ENCODE measurements around the gene ZIC4. TPM values are rescaled to one million over a fixed set of nuclear protein-coding genes. Genes with fewer than 3 reads are reported as not detected.

The ZIC4 gene
- total RNA-seq, 1 experiment from 2014 or later = 0.87 TPM

DNA sequence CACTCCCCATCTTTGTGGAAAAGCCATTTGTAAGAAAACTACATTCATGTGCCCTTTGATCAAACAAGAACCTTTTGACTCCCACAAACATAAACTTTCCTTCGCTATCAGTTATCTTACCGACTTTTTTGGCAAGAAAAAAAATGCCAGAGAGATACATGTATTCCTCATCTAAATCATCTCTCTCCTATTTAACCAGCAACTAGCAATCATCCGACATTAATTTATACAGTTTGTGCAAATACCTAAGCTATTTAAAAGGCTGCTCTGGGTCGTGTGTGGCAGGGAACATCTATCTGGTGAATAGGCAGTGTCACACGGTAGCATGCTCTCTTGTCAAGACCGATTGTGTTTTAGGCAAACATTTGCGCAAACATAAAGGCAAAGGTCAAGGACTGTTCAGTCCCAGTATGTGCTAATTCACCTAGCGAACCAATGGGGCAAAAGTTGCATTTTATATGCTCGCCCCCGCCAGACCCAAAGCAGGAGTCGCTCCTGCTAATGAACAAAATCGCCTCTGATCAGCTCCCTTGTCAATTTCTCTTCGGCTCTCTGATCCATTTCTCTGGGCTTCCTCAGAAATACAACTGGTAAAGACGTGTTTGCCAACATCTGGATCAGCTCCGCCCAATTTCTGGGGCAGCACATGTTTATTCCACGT is 37.7 kb downstream of the ZIC4 start:
- Histone ChIP-seq H3K27ac (no peak overlapping the region), H3K27me3 (no peaks in the 10 kb centered on the region)

DNA sequence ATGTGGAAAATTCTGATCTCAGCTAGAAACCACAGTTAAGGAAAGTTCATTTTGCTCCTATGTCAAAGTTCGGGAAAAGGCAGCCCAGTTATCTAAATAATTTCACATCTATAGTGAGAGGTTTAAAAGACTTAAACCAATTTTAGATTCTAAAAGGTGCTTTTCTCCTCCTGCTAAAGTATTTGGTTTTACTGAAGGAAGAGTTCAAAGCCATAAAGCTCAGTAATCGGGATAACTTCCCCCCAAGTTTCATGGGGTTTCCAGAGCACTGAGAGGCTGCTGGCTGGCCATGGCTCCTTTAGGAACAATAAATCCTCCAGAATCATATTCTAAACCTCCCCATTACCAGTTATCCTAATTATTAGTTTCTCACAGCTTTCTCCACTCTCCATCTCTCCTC is 38.2 kb downstream of the ZIC4 start:
- H3K27me3 ChIP-seq = no peaks in the 10 kb centered on the region
- H3K4me1 ChIP-seq = no peaks in the 10 kb centered on the region
- no peaks in the 10 kb centered on the region for H3K36me3 ChIP-seq
- H3K4me3 ChIP-seq = no peak overlapping the region
- no peaks in the 10 kb centered on the region; the same call in 1 of the 2 replicates for H3K9me3 ChIP-seq (replicated peaks)
- H3K27ac ChIP-seq = no peak overlapping the region
- no peak for DNase-seq

More for the DNA sequence above, 37.7 kb downstream of the ZIC4 start:
- Histone ChIP-seq H3K9me3 (replicated peaks) (no peaks in the 10 kb centered on the region; the same call in 1 of the 2 replicates), H3K4me3 (no peak overlapping the region), H3K36me3 (no peaks in the 10 kb centered on the region), H3K4me1 (no peaks in the 10 kb centered on the region)
- no peak for DNase-seq

DNA sequence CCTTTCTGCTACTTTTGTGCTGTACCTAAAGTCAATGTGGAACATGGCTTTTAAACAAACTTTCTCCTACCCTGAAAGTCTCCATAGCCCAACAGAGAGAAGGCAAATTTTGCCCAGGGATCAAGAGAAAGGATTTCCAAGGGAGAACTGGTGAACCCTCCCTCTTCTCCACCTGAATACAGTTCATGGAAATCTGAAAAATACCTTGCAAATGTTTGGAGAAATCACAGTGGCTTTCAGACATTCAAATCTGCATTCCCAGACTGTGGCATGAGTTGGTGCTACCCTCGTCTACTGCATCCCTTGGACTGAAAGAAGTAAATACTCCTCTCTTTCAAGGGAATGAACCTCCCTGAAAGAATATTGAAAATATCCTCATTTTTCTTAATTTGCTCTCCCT is 38.7 kb downstream of the ZIC4 start:
- Histone ChIP-seq H3K9me3 (replicated peaks) (no peaks in the 10 kb centered on the region; the same call in 1 of the 2 replicates), H3K27me3 (no peaks in the 10 kb centered on the region), H3K4me1 (no peaks in the 10 kb centered on the region), H3K4me3 (no peak overlapping the region), H3K27ac (no peak overlapping the region), H3K36me3 (no peaks in the 10 kb centered on the region)
- DNase-seq = no peak

DNA sequence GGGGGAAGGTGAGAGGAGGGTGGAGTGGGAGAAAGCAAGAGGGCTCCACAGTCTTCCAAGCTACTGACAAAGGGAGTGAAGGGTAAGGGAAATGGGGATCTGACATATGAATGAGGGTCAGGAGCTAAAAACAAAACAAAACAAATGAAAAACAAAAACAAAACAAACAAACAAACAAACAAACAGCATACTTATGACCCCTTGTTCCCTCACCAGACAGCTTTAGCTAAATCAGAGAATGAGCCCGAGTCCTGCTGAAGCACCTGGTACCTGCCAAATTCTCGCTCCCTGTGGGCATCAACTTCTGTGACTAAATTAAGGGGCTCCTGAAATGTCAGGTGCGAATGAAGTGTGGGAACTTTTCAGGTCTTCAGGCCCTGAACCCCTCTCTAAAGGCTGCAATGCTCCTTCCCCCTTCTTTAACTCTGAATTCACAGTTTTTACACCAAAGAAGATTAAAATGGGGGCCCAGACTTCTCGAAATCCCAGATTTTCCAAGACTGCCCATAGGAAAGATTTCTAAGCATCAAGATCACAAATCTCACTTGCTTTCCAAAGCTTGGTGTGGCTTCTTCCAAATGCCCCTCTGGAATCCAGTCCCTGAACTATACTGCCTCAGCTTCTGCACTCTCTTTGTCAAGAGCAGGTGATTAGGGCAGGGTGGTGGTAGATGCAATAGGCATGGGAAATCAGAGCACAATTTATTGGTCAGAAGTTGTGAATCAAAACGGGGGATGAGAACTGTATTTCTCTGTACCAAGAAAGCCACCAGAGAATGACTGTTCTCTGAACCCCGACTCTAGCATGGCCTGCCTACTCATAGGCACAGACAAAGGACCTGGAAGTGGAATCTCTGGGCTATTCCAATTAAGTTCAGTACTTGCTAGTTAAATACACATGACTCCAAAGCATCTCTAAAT is 40.9 kb downstream of the ZIC4 start:
- Histone ChIP-seq H3K36me3 (no peaks in the 10 kb centered on the region), H3K4me1 (no peaks in the 10 kb centered on the region), H3K27ac (no peak overlapping the region), H3K4me3 (no peak overlapping the region), H3K9me3 (replicated peaks) (no peaks in the 10 kb centered on the region; the same call in 1 of the 2 replicates), H3K27me3 (no peaks in the 10 kb centered on the region)
- no peak for DNase-seq

DNA sequence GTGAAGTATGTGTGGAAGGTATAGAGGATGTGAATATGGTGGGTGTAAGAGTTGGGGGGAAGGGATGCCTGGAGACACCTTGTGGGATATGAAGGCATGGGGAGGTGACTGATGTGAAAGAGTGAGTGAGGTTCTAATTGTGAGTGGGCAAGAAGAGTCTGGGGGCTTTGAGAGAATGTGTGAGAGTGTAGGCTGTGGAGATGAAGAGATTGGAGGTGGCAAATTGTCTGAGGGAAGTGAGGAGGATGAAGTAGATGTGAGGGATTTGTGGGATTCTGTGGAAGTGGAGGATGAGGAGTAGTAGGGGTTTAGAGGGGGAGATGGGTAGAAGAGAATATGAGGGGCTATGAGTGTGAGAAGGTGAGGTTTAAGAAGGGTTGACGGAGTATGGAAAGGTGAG is 41.6 kb downstream of the ZIC4 start:
- H3K4me1 ChIP-seq = no peaks in the 10 kb centered on the region
- H3K27me3 ChIP-seq = no peaks in the 10 kb centered on the region
- DNase-seq = no peak
- H3K36me3 ChIP-seq = no peaks in the 10 kb centered on the region
- H3K27ac ChIP-seq = no peak overlapping the region
- H3K9me3 ChIP-seq (replicated peaks) = no peaks in the 10 kb centered on the region
- no peak overlapping the region for H3K4me3 ChIP-seq

DNA sequence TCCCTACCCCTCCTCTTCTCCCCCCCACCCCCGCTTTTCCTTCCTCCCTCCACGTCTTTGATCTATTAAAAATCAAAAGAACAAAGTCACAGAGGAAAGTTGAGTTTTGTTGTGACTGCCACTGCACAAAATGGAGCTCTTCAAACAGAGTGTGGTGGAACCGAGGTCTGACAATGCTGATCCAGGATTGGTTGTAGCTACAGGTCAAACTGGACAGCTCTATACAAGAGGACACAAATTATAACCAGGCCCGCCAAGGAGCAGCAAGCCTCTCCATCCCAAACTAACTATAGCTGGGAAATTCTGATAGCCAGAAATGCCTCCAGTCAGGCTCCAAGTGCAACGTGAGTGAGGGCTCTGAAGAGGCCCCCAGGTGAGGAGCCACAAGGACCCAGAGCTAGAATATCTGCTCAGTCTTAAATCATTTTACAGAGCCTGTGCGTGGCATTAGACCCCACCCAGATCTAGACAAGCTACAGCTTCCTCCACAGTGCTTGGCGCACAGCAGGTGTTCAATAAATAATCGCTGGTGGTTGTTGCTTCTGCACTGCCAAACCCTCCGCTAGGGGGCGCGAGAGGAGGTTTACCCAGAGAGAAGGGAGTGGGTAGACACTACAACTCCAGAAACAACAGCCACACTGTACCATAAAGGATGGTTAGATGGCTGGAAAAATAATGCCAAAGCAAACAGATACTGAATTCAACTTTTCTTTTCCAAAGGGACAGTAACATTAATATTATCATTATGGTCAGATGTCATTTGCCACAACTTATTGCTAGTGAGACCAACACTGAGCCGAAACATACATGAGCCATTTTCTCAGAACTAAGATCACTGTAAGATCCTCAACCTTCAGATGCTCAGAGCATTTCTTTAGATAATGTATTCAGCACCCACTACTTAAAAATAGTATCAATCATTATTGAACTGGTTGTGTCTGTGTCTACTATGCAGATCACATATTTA is 44.6 kb downstream of the ZIC4 start:
- Histone ChIP-seq H3K4me1 (no peaks in the 10 kb centered on the region), H3K27me3 (no peaks in the 10 kb centered on the region), H3K36me3 (no peaks in the 10 kb centered on the region), H3K9me3 (replicated peaks) (no peaks in the 10 kb centered on the region), H3K27ac (no peak overlapping the region), H3K4me3 (no peak overlapping the region)
- peak; percentile 38 to 51 for DNase-seq

DNA sequence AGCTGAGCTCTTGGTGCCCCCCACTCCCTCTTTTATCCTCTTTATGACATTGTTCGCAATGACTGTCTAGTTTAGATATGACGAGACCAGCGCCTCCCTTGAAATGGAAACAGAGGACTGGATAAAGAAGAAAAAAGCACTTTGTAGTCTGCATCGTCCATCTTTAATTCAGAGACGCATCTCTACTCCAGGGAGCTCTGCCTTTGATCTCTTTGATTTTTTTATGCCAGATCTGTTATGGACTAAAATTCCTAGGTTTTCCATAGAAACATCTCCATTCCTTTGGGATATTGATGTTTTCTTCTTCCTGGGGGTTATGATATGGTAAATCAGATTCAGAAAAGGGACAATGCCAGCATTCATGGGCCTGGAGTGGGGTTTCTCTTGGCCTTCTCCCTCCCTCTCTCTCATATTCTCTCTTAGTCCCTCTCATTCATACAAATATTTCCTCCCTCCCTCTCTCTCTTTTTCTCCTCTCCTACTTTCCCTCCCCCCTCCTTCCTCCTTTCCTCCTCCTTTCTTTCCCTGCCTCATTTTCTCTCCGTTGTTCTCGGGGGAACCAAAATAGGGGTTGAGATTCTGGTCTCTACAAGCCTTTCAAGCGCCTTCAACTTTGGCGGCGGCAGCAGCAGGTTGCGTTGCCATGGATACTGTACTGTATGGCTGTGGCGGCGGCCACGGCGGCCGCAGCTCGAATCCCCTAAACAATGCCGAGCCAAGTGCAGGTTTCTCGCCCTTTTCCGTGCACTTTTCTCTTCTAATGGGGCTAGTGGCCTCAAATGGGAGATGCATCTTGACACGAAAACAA is 45.5 kb downstream of the ZIC4 start:
- no peak for DNase-seq
- H3K4me3 ChIP-seq = no peak overlapping the region
- no peaks in the 10 kb centered on the region for H3K4me1 ChIP-seq
- no peaks in the 10 kb centered on the region for H3K9me3 ChIP-seq (replicated peaks)
- H3K36me3 ChIP-seq = no peaks in the 10 kb centered on the region
- H3K27ac ChIP-seq = no peak overlapping the region
- no peaks in the 10 kb centered on the region for H3K27me3 ChIP-seq

DNA sequence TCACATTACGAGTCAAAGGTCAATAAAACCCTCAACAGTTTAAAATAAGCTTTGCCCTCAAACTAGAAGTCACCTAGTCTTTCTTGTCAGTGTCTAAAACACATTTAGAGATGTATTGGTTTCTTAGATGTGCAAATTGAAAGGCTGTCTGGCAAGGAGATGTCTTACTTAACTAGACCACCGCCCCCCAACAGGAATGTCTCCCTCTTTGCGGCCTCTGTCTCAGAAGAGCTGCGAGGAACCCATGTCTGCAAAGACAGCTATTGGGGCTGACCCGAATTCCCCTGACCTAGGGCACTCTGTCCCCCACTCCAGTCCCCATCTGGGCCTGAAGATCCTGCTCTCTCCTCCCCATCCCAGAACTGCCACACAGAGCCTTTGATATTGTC is 46.3 kb downstream of the ZIC4 start:
- Histone ChIP-seq H3K27ac (no peak overlapping the region), H3K4me1 (no peaks in the 10 kb centered on the region), H3K9me3 (replicated peaks) (no peaks in the 10 kb centered on the region), H3K27me3 (no peaks in the 10 kb centered on the region), H3K4me3 (no peak overlapping the region), H3K36me3 (no peaks in the 10 kb centered on the region)
- no peak for DNase-seq

DNA sequence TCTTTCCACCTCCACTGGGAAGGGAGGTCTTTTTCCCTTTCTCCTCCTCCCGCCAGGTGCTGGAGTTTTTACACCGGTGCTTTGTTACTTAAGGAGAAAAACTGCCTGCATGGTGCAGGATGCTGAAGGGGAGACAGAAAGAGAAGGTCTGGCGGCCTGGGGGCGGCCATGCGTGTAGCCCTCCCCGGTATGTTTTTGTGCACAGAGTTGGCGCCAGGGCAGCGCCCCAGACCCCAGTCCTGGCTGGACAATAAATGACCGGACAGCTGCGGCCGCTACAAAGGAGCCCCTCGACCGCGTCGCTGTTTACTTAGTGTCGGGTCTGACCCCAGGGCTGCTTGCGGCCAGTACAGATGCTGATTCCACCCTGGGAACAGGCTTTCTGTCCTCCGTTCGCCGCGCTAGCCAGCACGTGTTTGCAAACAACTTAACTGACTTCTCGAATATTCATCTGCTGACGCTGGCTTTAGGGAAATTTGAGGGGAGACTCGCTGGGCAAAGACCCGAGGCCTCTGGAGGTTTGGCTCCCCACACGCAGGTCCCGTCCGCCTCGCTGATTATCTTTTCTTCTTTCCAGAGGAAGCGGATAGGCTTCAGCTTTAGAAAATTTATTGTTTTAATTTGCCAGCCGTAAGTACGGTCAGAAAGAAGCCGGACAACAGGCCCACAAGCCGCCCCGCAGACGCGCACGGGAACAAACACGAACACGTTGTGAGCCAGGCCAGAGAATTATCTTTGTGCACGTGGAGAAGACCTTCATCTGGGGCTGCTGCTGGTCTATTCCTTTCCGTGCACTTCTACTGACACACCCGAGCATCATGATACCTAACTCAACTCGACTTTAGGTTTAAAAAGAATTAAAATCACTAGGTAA is 46.9 kb downstream of the ZIC4 start:
- DNase-seq = no peak
- H3K27me3 ChIP-seq = no peaks in the 10 kb centered on the region

DNA sequence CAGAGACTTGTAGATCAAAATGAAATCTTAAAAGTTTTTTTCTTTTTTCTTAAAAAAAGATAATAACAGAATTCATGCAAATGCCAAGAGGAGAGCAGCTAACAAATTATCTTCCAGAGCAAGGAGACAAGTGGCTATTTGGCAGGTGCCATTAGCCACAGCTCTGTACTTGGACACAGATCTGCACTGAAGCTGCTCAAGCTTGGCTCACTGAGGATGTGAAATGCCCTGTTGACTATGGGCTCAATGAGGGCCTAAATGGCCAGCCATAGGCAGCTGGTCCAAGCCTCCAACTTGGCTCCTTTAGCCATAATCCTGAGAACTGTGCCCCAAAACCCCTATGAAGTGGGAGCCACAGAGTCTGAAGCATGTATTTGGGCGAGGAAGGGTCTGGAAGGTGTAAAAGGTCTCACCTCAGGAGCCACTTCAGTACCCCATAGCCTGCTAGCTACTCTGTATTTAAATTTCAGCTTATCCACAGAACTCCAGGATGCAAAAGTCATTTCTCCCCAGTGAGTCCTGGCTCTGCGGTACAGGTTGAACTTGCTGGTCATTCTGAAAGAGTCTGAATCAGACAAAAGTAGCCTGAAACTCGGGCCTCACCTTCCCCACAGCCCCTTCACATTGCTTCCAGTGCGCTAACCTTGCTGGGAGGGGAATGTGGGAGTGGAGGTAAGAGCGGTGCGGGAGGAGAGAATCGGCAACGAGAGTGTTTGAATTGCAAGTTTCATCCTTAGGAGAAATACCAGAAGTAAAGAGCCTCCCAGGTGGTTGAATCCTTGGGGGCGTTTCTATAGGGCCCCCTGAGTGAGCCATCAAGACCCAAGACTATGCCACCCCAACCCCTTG is 48.0 kb downstream of the ZIC4 start:
- no peak for DNase-seq
- no peaks in the 10 kb centered on the region for H3K27me3 ChIP-seq
- no peaks in the 10 kb centered on the region for H3K9me3 ChIP-seq (replicated peaks)
- H3K36me3 ChIP-seq = no peaks in the 10 kb centered on the region
- H3K27ac ChIP-seq = no peak overlapping the region
- H3K4me1 ChIP-seq = no peaks in the 10 kb centered on the region
- H3K4me3 ChIP-seq = no peak overlapping the region

More for the DNA sequence above, 46.9 kb downstream of the ZIC4 start:
- H3K36me3 ChIP-seq = no peaks in the 10 kb centered on the region
- H3K4me1 ChIP-seq = no peaks in the 10 kb centered on the region
- H3K9me3 ChIP-seq (replicated peaks) = no peaks in the 10 kb centered on the region
- H3K27ac ChIP-seq = no peak overlapping the region
- no peak overlapping the region for H3K4me3 ChIP-seq

DNA sequence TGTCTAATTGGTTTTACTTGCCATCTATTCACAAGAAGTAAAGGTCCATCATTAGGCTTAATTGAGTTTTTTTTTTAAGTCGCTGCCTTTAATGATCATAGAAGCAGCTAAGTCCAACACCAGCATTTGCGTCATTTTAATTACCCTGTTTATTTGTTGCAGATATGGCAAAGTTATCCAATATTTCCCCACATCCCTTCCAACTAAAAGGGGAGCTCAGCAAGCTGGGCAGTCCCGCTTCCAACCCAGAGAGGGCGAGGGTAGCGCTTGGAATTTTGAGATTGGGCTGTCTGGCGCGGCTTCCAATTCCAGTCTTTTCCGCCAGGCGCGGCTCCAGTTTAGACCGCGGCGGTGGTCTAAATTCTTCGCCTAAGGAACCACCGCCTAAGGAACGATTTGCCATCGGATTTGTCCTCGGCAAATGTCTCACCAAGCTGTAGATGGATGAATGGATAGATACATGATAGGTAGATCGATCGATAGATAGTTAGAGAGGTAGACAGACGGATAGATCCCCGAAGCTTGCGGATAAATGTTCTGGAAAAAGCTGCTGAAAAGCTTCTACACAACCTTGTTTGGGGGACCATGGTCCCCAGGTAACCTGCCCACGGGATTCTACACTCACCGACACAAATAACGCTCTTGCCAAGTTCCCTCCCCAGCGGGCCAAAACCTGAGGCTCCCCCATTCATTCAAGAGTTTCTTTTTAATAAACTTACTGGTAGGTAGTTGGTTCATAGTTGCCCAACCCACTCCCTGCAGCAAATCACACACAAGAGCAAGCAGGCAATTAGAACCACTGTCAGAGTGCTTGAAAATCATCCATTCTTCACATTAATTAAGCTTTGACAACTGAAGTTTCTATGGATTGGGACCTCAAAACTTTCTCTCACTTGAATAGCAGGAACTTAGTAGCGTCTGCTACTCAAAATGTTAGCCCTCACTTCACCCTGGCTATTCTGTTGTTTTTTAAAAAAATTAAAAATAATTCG is 49.1 kb downstream of the ZIC4 start:
- Histone ChIP-seq H3K9me3 (replicated peaks) (no peaks in the 10 kb centered on the region), H3K27me3 (no peaks in the 10 kb centered on the region), H3K4me1 (no peaks in the 10 kb centered on the region), H3K36me3 (no peaks in the 10 kb centered on the region), H3K27ac (no peak overlapping the region), H3K4me3 (no peak overlapping the region)
- no peak for DNase-seq

All from SJCRH30 (cell line).